Brain pericyte (primary cell): ENCODE measurements around the gene KCP.

ENCODE experiments used
- DNase-seq: peaks from one replicate; pipeline ENCODE4 v3.0.0-alpha.2; 2012; ENCODE audit warnings: low read depth, low spot score

KCP gene

DNA sequence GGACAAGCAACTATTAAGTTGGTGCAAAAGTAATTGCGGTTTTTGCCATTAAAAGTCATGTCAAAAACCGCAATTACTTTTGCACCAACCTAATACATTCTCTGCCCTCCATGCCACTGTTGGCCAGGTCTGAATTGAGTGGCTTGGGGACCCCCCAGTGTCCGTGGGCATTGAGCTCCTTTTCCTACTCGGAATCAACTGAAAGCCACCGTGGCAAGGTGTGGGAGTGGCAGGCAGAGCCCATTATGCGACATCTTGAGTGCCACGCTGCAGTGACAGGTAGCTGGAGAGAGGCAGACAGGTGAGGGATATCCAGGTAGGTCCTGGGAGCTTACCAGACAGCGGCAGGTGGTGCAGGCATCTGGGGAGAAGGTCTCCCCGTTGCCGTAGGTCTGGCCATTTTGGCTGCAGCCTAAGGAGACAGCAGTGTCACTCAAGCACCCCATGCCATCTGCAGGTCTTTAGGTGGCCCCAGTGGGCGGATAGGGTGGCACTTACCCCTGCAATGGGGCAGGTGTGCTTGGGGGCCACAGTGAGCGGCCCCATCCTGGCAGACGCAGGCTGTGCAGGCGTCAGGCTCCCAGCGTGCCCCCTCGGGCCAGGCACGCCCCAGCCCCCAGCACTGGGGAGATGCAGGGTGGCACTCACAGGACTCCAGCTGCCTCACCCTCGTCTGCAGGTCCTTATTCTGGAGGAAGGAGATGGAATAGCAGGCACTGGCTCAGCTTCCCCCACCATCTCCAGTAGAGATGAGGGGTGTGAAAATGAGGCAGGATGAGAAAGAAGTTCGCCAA lies 3.5 kb downstream of the KCP start:
- no peak for DNase-seq

DNA sequence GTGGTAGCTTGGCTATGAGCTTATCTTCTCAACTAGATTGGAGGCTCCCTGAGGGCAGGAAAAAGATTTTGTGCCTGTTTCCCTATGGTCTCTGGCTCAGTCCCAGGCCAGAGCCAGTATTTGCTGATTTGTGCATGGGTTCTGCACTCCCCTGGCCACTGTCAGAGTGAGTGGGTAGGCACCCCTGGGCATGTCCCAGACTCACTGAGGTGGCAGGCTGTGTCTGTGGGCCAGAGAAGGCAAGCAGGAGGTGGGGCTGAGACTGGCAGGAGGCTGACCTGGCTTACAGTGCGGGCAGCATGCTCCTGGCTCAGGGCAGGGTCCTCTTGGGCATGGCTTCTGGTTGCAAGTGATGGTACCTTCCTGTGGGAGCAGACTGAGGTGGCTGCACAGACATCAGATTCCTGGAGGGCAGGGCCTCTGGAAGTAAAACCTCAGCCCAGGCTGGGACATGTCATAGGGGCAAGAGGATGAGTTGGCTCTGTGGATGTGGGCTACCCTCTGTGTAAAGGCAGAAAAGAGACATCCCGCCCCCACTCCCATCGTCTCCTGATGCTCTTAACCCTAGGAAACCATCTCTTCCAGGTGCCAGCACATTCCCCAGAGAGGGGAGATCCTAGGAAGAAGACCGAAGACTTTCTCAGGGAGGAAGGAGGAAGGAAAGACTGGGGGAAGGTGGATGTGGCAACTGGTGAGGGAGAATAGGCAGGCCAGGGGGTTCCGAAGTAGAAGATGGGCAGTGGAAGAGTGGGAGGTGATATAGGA lies 4.3 kb downstream of the KCP start:
- no peak for DNase-seq

DNA sequence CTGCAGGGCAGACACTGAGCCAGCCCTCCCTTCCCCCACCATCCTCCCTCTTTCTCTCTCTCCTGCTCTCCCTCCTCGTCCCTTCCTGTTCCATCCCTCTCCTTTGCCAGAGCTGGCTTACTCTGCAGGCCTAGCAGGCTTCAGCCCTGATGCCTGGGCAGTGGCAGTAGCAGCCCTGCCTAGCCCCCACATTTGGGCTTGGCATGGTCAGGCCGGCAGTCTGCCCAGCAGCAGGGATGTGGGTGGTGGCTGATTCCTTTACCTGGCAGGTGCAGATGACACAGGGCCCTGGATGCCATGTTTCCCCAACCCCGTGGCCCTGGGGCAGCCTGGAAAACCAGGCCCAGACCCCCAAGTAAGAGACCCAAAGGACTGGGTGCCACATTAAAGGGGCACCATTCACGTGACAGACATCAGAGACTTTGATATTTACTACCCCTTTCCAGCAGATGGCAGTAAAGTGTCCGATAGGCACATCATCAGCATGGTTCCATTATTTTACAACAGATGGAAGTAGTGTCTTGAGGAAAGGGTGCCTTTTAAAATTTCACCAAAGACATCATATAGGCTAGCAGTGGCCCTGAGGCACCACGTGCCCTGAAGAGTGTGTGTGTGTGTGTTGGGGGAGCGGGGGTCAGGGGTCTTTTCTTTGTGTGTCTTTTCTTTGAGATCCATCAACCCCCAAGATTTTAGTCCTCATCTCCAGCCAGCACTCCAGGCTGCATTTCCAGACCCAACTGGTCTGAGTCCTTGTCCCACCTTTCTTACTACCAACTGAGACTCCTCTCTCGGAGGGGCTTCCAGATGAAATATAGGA lies 5.9 kb downstream of the KCP start:
- no peak for DNase-seq

DNA sequence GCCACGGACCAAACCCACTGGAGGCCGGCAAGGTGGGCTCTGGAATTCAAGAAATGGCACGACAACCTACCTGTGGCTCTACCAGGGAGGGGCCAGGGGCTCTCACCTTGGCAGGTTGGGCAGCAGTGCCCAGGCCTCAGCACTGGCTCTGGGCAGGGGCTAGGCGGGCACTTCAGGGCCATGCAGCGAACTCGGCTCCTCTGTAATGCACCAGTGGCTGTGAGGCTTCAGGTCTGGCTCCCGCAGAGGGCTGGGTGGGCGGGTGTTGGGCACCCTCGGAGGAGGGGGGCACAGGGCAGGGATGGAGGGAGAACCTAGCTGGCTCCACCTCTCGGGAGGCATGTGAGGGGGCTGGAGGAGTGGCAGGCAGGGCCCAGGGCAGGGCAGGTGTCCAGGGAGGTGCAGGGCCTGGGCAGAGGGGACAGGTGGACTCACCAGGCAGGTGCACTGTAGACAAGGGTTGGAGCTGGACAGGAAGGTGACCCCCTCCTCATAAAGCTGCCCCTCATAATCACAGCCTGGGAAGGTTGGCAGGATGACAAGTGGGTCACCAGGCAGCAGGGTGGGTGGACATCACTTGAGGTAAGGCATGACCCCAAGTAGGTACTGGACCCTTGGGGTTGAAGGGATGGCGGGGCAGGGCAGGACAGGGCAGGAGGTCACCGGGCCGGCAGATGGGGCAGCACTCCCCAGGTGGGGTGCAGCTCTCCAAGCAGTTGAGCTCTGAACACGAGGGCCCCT lies 6.7 kb downstream of the KCP start:
- no peak for DNase-seq

DNA sequence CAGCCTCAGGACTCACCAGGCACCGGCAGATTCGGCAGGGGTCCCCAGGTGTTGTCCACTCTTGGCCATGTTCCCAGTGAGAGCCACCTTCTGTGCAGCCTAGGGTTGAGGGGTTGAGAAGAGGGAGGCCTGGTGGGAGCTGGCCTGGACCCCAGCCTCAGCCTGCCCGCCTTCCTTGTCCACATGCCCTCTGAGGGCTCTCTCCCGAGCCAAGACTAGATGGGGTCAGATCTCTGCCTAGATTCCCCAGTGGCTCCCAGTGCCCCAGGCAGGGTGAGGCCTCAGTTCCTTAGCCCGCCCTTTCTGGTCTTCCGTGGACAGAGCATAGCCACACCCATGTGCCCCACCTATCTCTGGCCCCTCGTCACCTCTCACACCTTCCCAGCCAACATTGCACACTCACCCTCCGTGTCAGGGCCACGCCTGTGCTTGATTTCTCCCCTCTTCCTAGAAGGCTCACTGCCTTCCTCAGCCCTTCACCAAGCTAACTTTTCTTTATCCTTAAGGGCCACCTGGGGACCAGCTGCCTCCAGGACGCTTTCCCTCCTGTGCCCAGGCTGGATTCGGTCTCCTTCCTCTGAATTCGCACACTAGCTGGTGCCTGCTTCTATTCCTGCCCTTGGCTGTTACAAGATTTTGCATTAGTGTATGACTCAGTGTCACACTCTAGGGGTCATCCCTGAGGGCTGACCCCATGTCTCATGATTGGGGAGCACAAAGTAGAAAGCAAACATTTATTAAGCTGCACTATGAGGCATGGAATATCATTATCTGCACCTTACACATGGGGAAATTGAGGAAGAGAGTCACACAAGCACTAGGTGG lies 7.5 kb downstream of the KCP start:
- DNase-seq, result no peak

DNA sequence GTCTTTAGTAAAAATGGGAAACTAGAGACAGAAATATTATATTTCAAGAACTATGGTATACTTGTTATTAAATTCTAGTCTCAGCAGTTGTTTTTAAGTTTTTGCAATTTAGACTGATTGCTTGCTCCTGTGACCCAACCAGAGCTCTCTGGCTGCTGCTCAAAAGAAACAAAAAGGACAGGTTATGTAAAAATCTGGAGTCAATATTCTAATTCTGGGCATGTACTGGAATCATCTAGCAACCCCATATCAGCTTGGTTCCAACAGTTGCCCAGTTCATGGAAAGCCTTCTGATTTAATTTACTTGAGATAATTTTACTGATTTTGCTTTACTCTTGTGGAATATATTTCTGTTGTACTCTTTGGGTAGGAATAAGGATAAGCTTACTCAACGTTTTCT lies 10.3 kb downstream of the KCP start:
- no peak for DNase-seq

DNA sequence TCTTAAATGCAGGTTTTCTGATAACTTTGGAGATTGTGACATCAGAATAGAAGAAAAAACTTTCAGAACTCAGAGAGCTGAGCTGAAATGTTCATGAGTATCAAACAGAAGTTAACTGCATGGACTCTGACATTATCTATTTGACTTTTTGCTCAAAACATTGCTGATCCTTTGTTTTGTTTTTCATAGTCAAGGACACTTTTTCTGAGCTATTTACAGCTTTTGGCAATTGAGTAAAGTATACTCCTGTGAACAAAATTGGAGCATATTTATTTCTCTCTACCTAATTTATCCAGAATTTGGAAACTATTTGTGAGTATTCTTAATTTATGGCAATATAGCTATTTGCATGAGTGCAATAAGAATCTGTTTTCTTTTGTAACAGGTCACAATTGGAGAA lies 11.1 kb downstream of the KCP start:
- no peak for DNase-seq

DNA sequence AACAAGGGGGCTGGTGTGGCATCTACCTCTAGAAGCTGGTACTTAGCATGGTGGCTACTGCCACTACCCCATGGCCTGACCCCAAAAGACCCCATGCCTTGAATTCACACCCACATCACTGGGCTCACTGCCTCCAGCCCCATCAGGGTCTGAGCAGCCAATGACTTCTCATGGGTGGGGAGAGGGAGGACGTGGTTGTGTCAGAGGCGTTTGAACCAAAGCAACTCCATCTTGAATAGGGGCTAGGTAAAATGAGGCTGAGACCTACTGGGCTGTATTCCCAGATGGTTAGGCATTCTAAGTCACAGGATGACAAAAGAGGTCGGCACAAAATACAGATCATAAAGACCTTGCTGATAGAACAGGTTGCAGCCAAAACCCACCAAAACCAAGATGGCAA lies 15.2 kb downstream of the KCP start:
- no peak for DNase-seq

DNA sequence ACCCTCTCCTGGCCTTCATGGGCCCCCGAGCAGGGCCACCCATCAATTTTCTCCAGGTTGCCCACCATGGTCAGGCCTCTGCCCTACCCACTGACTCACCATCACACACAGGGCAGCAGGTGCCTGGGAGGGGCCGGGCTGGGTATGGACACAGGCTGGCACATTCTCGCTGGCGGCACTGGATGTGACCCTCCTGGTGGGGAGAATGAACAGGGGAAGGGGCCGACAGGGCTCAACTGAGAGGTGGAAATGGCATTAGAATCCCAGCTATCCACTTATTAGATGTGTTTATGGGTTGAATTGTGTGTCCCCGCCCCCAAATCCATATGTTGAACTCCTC lies 16.4 kb downstream of the KCP start:
- no peak for DNase-seq

DNA sequence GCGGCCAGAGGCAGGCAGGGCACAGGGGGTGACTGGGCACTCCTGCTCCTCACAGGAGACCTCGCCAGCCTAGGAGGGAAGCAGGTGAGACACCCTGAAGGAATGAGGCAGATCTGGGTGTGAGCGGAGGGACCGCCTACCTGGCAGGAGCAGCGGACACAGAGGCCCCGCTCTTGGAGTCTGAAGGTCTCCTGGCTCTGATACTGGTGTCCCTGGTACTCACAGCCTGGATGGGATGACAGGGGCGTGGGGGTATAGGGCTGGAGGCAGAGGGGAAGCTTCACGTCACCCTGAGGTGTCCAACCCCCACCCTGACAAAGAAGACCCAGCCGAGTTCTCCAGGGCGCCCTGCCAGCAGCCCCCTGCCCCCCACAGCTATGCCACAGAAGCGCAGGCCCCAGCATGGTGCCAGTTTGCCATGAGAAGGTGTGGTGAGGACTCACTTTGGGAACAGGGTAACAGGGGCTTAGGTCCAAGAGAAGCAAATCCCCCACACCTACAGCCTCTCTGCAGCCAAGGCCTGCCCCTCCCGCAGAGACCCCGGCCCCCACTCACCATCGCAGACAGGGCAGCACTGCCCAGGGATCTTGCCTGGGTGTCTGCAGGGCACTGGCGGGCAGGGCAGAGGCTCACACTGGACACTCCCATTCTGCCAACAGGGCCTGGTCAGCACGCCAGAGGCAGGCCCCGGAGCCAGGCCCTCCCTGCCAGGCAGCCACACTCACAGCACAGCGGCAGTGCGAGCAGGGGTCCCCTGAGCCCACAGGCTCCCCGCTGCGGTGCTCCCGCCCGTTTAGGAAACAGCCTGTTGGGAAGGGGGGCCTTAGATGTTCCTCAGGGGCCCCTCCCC lies 17.0 kb downstream of the KCP start:
- no peak for DNase-seq

DNA sequence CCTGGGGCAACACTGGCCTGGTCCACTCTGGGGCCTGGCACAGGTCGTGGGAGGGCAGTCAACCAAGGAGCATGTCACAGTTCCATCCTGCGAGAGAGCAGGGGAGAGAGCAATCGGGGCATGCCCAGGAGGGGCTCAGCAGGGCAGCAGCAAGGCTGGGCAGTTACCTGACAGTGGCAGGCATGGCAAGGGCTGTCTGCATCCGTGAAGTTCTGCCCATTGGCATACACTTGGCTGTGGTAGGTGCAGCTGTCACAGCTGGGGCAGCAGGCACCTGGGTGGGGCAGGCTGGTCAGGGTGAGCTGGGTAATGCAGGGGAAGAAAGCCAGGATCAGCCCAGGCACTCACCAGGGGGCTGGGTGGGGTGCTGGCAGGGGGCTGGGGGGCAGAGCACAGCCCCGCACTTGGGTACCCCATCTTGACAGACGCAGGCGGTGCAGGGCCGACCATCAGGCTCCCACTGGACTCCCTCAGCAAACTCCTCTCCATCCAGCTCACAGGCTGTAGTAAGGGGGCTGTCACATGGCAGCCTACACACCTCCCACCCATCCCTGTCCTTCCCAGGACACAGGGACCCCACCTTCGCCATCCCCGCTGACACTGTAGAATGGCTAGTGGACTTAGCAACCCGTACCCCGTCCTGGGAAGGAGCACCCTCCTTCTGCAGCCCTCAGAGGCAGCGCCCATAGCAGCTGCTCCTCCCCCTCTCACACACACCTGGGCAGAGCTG lies 17.8 kb downstream of the KCP start:
- DNase-seq, result no peak

DNA sequence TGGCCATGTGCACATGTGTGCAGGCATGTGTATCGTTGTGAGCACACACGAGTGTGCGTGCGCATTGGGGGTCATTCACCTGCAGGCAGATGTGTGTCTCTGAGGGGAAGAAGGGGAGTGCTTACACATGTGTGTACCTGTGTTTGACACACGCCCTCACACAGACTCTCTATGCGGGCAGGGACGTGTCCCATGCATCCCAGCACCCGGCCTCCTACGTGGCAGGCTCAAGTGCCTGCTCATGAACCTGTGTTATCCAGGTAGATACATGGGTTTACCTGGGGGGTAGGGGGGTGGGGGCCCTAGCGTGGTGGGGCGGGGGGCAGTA lies 18.6 kb downstream of the KCP start:
- DNase-seq, result no peak

DNA sequence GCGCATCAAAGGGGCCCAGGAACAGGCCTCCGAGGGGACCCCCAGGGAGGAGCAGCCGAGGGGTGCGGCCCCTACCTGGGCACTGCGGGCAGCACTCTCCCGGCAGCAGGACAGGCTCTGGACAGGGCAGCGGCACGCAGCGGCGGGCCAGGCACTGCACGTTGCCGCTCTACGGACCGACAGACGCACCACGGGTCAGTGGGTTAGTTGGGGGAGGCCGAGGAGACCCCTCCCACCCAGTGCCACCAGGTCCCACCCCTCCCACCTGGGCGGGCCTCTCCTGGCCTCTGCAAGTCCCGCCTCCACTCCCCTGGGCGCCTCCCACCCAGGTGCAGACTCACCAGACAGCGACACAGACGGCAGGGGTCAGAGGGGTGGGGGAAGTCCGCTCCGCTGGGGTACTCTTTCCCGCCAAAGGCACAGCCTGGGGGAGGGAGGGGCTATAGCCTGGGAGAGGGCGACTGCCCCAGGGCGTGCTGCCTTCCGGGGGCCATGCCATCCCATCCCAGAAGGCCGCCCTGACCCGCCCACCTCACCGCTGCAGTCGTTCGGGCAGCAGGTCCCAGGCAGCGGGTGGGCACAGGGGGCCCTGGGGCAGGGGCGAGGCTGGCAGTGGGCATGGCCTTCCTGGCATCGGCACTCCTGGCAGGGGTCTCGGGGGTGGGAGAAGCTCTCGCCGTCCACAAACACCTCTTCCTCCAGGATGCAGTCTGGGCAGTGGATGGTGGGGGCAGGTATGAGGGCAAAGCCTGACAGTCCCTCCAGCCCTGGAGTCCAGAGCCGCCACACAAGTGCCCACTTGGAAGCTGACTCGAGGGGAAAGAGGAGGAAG lies 19.2 kb downstream of the KCP start:
- DNase-seq, result no peak

DNA sequence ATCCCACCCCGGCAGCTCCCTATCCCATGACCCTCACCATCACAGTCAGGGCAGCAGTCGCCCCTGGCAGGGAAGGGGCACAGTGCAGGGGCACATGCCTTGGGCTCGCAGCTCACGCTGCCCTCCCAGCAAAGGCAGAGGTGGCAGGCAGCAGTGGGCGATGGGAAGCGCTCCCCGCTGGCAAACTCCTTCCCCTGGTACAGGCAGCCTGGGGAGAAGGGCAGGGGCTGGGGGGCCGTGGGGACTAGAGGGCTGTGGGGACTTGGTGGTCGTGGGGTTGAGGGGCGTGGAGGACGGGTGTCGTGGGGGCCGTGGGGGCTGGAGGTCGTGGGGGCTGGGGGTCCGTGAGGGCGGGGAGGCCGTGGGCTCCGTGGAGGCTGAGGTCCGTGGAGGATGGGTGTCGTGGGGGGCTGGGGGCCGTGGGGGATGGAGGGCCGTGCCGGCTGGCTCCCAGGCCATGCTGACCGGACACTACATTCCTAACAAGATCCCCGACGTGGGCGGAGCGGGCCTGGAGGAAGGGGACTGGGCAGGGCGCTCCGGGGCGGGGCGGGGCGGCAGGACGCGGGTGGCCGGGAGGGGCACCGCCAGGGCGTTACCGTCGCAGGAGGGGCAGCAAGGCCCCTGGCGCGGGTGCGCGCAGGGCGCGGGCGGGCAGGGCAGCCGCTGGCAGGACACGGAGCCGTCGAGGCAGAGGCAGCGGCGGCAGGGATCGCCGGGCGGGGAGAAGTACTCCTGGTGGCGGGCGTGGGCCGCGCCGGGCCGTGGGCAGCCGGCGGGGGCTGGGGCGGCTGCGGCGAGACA lies 20.0 kb downstream of the KCP start:
- DNase-seq, result no peak

DNA sequence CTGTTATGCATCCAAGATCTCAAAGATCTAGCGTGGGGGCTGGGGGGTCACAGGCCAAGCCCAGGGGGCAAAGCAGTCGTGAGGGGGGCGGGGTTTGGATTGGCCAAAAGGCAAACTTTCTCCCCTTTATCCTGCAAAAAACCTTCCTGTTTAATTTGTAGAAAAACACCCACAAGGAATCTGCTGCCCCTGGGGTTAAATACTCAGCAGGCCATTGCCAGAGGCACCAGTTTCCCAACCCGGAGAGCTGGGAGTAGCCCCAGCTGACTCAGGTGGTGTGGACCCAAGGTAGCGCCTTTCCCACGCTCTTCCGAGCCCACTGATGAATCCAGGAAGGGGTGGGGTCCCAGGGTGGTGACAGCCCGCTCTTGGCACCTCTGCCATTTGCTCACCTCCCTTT lies 21.4 kb downstream of the KCP start:
- no peak for DNase-seq

DNA sequence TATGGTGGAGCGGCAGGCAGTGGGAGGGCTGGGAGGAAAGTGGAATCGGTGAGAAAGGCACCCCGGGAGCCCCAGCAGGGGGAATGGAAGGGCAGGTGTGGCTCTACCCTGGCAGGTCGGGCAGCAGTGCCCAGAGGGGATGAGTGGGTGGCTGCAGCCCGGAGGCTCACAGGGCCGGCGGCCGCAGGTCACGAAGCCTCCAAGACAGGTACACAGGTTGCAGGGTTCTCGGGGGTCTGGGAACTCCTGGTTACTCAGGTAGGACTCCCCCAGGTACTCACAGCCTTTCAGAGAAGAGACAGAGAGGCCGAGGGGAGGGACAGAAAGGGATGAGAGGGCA lies 21.8 kb downstream of the KCP start:
- no peak for DNase-seq

DNA sequence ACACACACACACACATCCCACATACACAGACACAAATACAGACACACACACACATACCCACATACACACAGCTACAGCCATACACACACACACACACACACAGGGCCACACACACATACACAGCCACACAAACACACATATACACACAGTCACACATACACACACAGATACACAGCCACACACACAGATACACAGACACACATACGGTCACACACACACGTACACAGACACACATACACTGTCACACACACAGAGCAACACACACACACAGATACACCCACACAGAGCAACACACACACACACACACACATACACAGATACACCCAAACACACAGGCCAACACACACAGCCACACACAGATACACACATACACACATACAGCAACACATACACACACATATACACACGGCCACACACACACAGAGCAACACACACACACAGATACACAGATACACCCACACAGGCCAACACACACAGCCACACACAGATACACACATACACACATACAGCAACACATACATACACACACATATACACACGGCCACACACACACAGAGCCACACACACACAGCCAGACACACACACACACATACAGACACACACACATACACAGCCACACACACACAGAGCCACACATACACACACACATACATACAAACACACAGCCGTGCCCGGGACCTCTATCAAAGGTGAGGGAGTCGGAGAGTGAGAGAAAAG lies 22.3 kb downstream of the KCP start:
- no peak for DNase-seq
